Medulla oblongata (tissue), 1 donor: ENCODE data around the gene CDC42BPB.

ENCODE experiments used
- DNase-seq: peaks from one replicate; pipeline ENCODE4 v3.0.0-alpha.2; 2015; ENCODE audit errors: extremely low spot score

CDC42BPB gene, protein sequence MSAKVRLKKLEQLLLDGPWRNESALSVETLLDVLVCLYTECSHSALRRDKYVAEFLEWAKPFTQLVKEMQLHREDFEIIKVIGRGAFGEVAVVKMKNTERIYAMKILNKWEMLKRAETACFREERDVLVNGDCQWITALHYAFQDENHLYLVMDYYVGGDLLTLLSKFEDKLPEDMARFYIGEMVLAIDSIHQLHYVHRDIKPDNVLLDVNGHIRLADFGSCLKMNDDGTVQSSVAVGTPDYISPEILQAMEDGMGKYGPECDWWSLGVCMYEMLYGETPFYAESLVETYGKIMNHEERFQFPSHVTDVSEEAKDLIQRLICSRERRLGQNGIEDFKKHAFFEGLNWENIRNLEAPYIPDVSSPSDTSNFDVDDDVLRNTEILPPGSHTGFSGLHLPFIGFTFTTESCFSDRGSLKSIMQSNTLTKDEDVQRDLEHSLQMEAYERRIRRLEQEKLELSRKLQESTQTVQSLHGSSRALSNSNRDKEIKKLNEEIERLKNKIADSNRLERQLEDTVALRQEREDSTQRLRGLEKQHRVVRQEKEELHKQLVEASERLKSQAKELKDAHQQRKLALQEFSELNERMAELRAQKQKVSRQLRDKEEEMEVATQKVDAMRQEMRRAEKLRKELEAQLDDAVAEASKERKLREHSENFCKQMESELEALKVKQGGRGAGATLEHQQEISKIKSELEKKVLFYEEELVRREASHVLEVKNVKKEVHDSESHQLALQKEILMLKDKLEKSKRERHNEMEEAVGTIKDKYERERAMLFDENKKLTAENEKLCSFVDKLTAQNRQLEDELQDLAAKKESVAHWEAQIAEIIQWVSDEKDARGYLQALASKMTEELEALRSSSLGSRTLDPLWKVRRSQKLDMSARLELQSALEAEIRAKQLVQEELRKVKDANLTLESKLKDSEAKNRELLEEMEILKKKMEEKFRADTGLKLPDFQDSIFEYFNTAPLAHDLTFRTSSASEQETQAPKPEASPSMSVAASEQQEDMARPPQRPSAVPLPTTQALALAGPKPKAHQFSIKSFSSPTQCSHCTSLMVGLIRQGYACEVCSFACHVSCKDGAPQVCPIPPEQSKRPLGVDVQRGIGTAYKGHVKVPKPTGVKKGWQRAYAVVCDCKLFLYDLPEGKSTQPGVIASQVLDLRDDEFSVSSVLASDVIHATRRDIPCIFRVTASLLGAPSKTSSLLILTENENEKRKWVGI (N-terminal part only)

GRCh38 chr14:103057372-103058163, at the start of gene CDC42BPB:
Gene CDC42BPB (minus strand): TSS chr14:103057549. CDS start chr14:103057173, 376 bp downstream.
- peak; percentile 93 for DNase-seq

GRCh38 chr14:103105580-103106150, 48.3 kb upstream of the CDC42BPB start:
- no peak for DNase-seq

DNA sequence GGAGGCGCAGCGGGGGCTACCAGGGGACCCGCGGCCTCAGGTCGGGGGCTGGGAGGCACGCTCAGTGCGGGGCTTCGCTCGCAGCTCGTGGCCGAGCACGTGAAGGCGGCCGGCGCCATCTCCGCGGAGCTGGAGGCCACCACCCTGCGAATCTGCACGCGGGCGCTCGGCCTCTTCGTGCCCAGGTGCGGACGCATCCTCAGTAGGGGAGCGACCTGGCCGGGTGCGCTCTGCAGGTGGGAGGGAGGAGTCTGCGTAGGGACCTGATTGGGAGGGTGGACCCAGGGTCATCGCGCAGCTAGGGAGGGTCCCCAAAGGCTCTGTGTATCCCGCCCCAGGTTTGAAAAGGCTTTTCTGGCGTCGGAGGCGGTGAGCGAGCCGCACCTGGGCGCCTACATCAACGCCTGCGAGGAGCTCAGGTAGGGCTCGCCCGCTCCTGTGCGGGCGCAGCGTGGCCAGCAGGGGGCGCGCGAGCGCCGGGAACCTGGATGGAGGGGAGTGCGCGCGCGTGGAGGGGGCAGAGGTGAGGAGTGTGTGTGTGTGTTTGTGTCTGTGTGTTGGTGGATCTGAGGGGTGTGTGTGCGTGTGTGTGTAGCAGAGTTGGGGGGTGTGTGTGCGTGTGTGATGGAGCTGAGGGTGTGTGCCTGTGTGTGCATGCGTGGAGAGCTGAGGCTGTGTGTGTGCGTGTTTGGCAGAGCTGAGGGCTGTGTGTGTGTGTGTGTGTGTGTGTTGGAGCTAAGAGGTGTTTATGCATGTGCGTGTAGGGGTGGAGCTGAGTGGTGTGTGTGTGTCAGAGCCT, 47.5 kb upstream of the CDC42BPB start:
- DNase-seq, result peak; percentile 55

DNA sequence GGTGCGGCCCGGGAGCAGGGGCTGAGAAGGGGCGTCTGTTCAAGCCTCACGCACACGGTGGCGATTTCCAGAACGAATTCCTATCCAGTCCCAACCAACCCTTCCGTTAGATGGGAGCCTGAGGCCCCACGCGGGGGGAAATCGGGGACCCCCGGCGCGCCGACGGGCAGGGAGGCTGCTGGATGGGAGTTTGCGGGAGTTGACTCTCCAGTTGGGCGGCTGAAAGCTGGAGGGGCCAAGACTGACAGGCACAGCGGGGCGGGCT, 47.0 kb upstream of the CDC42BPB start:
- DNase-seq, result no peak

DNA sequence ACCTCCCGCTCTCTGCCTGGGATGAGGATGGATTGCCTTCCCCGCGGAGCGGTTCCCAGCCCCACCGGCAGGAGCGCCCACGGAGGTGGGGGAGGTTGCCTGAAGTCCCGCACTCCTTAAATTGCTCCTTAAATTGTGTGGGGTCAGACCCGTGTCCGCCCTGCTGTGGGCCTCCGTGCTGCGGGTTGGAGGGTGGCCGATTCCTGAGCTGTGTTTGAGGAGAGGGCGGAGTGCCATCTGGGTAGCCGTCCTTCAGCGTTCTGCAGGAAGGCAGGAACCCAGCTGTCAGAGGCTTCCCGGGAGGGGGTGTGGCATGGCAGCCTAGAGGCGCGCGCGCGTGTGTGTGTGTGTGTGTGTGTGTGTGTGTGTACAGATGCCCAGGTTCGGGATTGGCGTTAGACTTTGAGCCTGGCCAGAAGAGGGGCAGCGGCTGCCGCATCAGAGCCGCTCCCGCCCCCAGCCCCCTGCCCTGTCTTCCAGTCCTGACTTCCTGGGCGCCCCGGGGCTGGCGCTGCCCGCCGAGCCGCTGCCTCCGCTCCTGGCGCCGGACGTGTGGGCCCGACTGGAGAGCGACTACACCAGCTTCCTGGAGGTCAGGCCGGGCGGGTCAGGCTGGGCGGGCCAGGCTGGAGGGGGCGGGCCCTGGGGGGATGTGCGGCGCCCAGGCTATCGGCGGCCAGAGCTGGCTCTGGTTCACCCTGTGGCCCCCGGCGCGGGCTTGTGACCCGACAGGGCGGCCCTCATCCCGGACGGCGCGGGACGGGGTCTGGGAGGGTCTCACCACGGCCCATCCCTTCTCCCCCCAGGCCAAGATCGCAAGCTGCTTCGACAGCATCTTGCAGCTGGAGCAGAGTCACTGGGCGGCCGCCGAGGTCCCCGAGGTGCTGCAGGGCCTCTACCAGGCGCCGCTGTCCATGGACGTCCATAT, 46.4 kb upstream of the CDC42BPB start:
- DNase-seq, result no peak

DNA sequence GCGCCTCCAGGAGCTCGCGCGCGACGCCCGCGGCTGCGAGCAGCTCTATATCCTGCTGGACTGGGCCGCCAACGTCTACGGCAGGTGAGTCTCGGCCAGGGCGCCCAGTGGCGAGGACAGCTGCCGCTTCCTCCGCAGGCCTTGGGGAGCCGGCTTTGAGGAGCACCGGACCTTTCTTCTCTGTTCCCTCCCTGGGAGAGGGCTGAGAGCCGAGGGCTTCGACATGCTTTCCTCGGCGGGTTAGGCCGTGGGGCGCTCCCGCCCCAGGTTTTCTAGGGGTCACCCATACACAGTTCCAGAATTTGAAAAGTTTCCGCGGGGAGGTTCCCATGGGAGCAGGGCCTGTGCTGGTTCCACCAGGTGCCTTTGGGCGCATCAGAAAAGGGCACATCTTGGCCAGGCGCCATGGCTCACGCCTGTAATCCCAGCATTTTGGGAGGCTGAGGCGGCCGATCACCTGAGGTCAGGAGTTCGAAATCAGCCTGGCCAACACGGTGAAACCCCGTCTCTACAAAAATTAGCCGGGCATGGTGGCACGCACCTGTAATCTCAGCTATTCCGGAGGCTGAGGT, 45.4 kb upstream of the CDC42BPB start:
- DNase-seq, result no peak

DNA sequence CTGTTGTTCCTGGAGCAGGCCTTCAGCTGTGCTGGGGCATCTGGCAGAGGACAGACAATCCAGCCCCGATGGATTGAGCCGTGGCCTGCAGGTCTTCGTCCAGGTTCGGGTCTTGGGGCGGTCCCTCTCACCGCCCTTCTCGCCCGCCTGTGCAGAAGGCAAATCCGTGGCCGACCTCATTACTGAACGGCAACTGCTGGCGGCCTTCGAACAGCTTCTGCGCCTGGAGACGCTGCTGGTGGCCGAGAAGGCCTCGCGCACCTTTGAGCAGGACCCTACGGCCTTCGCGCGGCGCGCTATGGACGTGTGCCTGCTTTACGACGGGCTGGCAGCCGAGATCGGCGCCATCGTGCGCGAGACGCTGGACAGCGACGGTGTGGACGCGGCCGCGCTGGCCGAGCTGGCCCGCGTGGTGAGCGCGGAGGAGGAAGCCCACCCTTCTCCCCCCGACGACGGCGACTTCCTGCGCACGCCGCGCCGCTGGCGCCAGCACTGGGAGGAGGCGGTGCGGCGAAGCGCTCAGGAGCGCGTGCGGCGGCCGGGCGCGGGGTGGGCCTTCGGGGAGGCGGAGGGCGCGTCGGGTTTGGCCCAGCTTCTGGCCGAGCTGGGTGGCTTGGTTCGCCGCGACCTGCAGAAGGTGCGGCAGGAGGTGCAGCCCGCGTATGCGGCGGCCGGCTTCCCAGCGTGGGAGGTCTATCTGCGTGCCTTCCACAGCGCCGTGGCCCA, 44.8 kb upstream of the CDC42BPB start:
- no peak for DNase-seq

GRCh38 chr14:103101257-103101962, 44.1 kb upstream of the CDC42BPB start:
- DNase-seq, result no peak

GRCh38 chr14:103100281-103101121, 43.2 kb upstream of the CDC42BPB start:
- no peak for DNase-seq

DNA sequence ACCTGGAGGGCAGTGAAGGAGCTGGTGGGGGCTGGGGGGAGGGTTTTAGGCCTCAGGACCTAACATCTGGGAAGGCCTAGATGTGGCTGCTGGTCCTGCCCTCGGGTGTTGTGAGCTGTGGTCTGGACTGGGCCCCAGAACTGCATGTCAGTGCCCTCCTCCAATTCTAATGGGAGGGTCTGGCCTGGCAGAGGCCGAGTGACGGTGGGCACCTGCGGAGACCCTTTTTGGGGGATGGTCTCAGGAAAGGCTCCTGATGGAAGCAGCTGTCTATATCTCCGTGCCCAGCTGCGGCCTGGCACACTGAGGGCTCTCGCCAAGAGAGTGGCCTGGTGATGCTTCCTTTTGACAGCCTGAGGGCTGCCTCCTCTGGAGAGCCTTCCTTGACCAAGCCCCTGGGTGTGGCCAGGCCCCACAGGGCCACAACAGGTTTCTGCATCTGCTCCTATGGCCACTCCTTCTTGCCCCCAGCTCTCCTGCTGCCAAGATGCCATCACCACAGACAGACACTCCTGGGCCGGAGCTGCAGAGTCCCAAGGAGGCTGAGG, 42.5 kb upstream of the CDC42BPB start:
- no peak for DNase-seq

DNA sequence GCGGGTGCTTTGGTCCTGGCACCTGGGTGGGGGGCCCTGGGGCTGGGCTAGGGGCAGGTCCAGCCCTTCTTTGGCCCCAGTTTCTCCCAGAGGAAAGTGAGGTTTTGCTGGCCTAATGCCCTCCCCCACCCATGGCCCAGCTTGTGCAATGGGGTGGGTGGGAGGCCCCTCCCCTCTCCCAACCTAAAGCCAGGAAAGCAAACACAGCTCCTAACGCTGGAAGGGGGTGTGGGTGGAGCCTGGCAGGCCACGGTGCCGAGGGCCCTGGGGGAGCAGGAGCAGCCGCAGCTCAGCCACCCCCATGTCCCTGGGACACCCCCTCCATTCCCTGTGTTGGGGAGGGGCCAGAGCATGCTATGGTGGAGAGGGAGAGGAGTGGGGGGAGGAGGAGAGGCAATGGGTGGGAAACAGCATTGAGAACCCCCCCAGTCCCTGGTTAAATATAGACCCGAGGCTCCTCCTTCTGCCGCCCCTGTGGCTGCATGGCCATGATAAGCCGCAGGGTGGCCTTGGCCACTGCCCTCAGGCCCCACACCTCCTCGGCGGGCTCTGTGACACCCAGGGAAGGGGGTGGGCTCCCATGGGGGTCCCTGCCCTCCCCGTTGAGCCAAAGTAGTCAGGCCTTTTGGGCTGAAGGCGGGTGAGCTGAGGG, 41.9 kb upstream of the CDC42BPB start:
- no peak for DNase-seq

DNA sequence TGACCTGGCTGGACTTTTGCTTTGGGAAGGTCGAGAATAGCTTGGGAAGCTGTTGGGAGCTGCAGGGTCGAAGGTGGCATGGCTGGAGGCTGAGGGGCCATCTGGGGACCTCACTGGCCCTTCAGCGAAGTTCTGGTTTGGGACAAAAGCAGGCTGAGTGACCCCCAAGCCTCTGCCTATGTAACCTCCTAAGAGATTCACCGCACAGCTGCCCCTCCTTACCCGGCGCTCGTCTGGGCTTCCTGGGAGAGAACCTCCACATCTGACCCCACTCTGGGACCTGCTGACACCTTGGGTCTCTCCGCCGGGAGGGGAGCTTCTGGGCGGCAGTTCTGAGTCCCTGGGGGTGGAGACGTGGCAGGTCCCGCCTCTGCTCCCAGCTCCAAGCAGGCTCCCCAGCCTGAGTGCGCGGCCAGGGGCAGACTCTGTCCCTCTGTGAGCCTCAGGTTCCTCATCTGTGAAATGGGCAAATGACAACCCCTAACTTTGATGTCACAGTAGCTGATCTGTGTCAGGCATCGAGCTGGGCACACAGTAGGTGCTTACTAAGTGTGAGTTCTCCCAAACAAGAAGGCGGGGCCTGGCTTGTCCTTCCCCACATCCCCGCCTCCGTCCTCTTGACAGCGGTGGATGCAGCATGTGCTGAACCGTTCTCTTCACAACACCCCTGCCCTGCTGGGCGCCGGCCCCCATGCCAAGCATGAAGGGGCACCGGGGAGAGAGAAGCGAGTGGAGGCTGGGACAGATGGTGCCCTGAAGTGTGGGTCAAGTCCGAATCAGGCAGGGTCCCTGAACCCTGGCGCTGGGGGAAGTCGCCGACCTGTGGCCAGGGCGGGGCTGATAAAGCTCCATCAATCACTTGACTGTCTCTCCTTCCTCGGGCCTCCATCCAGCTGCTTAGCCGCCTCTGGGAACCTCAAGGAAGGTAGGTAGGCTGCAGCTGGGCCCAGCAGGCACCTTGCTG, 40.9 kb upstream of the CDC42BPB start:
- no peak for DNase-seq

DNA sequence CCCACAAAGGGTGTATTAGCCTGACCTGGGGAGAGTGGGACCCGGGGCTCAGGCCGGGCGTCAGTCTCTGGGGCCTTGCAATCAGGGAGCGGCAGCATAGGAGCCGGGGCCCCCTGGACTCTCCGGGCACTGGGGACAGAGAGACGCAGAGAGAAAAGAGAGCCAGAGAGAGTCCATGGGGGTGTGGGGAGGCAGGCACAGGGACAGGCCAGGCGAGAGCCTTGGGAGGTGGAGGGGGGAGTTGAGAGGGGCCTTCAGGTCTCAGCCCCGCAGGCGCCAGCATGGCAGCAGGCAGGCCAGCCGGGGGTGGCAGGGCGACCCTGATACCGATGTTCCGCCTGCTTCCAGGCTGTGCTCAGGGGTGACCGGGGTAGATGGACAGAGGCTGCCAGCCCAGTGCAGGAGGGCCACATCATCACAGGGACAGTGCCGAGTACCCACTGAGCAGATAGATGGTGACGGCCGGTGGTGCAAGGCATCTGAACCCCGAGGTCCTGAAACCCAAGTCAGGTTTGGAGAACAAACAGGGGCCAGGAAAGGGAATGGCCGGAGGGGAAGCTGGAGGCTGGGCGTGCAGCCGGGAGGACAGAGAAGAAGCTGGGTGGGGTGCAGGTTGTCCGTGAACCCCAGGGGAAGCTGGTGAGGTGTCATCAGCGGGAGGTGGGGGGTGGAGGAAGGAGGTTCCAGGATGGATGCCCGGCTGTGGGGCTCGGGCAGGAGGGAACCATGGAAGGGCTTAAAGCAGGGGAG, 40.1 kb upstream of the CDC42BPB start:
- no peak for DNase-seq

DNA sequence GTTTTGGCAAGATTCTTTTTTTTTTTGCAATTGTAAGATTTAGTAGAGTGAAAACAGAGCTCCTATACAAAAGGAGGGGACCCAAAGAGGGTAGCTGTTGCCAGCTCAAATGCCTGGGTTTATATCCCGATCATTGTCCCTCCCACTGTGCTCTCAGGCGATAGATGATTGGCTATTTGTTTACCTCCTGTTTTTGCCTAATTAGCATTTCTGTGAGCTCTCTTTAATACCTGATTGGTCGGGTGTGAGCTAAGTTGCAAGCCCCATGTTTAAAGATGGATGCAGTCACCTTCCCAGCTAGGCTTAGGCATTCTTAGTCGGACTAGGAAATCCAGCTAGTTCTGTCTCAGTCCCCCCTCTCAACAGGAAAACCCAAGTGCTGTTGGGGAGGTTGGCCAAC, 39.0 kb upstream of the CDC42BPB start:
- no peak for DNase-seq
